GM10266 (cell line): ENCODE measurements around the gene SERPINE1.
"Not testable (repeated sequence)": the region's sequence is repeated elsewhere in the genome, so short reads cannot be mapped to it uniquely, and the experiment has no call there.

Experiments
- DNase-seq: peaks from one replicate; pipeline ENCODE4 v3.0.0; 2012; ENCODE audit errors: extremely low spot score
- TF ChIP-seq, protein P1 (sequence below): IDR thresholded peaks from 2 replicates; pipeline ENCODE4 v1.5.1; 2012; ENCODE audit warnings: mild to moderate bottlenecking, low read depth; ENCODE audit not compliant: control insufficient read depth, insufficient read depth; ENCODE audit errors: missing control alignments

SERPINE1 gene

DNA sequence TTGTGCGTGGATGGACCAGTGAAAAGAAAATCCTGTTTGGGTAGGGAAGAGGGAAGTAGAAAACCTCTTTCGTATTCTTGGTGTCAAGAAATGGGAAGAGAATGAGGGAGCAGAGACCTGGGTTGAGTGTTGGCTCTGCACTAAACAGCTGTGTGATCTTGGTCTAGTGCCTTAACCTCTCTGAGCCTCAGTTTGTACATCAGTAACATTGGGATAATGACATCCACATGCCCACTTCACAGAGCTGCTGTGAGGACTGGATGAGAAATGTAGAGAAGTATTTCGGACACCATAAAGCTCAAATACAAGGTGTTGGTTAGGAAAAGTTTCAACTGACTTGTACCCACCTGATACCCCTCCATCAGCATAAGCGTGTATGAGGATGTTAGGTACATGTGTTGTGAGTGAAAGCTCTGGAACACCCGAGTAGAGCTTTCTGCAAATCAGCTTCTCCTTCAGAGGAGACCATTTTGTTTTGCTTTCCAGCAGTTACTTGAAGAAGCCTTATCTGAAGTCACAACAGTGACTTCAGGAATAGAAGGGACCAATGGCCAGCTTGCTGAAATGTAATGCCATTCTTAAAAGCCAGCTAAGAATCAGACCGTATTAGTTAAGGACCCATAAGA is 30.5 kb upstream of the SERPINE1 start:
- DNase-seq = no peak
- TF ChIP-seq, protein P1, sequence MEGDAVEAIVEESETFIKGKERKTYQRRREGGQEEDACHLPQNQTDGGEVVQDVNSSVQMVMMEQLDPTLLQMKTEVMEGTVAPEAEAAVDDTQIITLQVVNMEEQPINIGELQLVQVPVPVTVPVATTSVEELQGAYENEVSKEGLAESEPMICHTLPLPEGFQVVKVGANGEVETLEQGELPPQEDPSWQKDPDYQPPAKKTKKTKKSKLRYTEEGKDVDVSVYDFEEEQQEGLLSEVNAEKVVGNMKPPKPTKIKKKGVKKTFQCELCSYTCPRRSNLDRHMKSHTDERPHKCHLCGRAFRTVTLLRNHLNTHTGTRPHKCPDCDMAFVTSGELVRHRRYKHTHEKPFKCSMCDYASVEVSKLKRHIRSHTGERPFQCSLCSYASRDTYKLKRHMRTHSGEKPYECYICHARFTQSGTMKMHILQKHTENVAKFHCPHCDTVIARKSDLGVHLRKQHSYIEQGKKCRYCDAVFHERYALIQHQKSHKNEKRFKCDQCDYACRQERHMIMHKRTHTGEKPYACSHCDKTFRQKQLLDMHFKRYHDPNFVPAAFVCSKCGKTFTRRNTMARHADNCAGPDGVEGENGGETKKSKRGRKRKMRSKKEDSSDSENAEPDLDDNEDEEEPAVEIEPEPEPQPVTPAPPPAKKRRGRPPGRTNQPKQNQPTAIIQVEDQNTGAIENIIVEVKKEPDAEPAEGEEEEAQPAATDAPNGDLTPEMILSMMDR = no peak

DNA sequence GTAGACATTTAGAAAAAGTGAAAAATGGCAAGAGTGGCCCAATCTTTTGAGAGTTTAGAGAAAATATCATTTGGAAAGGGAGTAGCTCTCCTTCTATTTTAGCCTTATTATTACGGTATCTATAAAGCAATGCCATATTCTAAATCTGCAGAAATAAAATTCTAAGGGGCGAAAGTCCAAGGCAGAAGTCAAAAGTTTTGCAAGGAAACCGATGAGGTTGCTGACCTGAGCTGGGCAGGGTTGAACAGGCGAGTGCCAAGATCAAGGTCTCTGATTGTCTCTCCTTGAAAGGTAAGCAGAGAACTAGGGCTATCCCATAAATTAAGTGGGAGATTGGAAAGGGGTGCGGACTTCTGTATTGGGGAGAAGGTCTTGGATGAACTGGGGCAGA is 30.0 kb upstream of the SERPINE1 start:
- DNase-seq = no peak
- TF ChIP-seq, protein P1 = no peak

DNA sequence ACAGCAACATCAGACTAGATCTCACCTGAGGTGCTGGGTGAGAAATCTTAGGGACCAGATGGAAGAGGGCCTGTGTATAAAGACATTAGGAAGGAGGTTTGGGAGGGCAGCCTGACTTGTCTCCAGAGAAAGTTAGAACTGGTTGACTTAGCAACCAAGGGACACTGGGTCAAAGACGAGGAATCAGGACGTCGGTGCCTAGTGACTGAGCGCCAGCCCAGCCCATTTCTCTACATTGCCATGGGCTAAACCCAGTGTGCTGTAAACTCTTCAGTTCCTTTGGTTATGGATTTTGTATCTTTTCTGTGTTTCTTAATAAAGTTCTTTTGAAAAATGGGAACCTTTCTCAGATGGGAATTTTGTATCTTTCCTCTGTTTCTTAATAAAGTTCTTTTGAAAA is 29.3 kb upstream of the SERPINE1 start:
- no peak for DNase-seq
- TF ChIP-seq, protein P1 = no peak

DNA sequence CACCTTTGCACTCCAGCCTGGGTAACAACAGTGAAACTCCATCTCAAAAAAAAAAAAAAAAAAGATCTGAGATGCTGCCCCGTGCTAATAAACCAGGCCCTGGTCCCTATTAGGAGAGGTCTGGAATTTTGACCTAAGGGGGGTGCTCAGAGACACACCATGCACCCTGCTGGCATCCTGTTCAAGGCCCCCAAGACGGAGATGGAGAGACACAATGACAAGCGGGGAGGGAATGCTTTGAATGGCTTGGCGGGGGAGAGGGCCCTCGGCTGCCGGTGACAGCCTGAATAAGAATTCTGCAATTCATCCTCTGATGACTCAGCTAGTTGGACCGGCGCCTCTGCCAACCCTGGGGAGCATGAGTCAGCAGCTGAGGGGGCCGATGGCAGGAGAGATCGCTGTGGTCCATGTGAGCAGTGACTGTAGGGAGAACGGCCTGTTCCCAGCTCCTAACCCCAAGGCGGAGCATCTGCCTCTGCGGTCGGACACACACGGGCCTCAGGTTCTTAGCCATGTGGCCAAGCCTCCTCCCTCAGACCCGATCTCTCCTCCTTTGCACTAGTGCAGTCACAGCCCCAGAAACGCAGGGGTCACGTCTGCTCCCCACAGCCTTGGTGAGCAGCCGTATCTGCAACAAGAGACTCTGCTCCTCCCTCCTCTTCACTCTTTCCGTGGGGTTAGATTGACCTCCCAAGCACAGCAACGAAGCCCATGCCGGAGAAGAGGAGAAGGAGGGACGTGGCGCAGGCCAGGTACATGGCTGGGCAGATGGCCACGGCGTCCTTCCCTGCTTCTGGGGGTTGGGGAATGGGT is 26.7 kb upstream of the SERPINE1 start:
- TF ChIP-seq, protein P1 = no peak
- DNase-seq = no peak

DNA sequence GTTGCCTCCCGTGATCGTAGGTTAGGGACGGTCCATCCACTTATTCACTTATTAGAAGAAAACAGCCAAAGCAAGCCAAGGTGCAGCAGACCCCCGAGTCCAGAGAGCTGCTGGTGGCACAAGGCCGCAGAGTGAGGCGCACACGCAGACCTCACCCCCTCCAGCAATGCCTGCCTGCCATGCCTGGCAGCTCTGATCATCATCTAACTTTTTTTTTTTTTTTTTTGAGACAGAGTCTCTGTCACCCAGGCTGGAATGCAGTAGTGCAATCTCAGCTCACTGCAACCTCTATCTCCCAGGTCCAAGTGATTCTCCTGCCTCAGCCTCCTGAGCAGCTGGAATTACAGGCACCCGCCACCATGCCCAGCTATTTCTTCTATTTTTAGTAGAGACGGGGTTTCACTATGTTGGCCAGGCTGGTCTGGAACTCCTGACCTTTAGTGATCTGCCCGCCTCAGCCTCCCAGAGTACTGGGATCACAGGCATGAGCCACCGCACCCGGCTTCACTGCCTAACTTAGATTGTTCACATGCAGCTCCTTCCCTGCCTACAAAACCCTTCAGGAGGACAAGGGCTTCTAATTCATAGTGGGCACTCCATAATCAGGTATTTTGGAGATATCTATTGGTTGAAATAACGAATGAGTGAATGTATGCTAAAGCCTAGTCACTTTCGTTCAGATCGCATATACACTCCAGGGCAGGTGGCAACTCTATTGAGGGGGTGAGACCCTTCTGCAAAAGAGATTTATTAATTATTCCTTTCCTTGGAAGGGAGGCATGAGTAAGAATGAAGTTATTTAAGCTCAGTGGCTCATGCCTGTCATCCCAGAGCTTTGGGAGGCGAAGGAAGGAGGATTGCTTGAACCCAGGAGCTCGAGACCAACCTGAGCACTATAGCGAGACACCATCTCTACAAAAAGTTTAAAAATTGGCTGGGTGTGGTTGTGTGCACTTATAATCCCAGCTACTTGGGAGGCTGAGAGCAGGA is 25.8 kb upstream of the SERPINE1 start:
- no peak for DNase-seq
- TF ChIP-seq, protein P1 = no peak

DNA sequence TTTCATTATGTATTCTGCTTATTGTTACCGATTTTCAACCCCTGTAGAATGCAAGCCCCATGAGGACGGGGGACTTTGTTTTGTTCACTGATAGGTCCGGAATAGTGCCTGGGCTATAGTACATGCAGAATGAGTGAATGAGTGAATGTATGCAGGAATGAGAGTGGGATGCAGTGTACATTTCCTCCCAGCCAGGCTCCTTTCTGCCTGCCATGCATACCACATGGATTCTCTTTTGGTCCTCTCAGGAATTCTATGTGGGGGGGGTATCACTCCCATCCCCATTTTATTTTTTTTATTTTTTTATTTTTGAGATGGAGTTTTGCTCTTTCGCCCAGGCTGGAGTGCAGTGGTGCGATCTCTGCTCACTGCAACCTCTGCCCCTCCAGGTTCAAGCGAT is 24.9 kb upstream of the SERPINE1 start:
- TF ChIP-seq, protein P1 = no peak

DNA sequence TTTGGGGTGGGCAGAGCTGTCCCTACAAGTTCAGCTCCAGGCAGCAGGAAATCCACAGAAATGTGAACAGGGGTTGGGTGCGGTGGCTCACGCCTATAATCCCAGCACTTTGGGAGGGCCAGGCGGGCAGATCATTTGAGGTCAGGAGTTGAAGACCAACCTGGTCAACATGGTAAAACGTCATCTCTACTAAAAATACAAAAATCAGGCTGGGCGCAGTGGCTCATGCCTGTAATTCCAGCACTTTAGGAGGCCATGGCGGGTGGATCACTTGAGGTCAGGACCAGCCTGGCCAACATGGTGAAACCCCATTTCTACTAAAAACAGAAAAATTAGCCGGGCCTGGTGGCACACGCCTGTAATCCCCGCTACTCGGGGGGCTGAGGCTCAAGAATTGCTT is 23.2 kb upstream of the SERPINE1 start:
- DNase-seq = not testable (repeated sequence)

More for the DNA sequence above, 24.9 kb upstream of the SERPINE1 start:
- DNase-seq = no peak
